Measurements from ENCODE around the gene HTR4. TPM values are rescaled to one million over a fixed set of nuclear protein-coding genes. Genes with fewer than 3 reads are reported as not detected.

Gene HTR4
- polyA plus RNA-seq, 3 donors: not detected

- no peak overlapping the region for H3K4me2 ChIP-seq (replicated peaks; ENCODE audit: extremely low read depth, low read length, poor library complexity, severe bottlenecking)
- DNase-seq: no peak
- peaks cover 0 to 3% of the 10 kb centered on the region in 2 donors for H3K27me3 ChIP-seq (ENCODE audit: control insufficient read depth in 2 of 2, insufficient read depth in 2 of 2, low read length in 2 of 2)
- no peaks in the 10 kb centered on the region for H3K4me1 ChIP-seq (ENCODE audit: control insufficient read depth in 1 of 2, insufficient read depth in 2 of 2, low read length in 2 of 2)
- no peak overlapping the region for H2AFZ ChIP-seq (ENCODE audit: insufficient read depth, low read depth, low read length, poor library complexity, severe bottlenecking)
- H3K27ac ChIP-seq (ENCODE audit: low read depth in 1 of 2, low read length in 2 of 2): no peak overlapping the region
- Mint-ChIP-seq H3K27me3 (ENCODE audit: low read depth in 3 of 3) (peaks cover 0 to 9% (median 4%) of the 10 kb centered on the region in 3 donors), H3K27ac (no peak overlapping the region), H3K36me3 (no peaks in the 10 kb centered on the region), H3K9me3 (peaks cover 0 to 2% (median 0%) of the 10 kb centered on the region in 7 donors), H3K4me3 (no peak overlapping the region), H3K4me1 (no peaks in the 10 kb centered on the region)
- no CpG with 5 or more reads among the region's 1 CpG for whole genome bisulfite sequencing (ENCODE audit: insufficient coverage)
- no peak for TF ChIP-seq CTCF (IDR thresholded peaks at IDR 0.05)
- no peak overlapping the region for H3K9ac ChIP-seq (ENCODE audit: insufficient read depth, low read length, poor library complexity, severe bottlenecking)
- no peaks in the 10 kb centered on the region for H4K20me1 ChIP-seq (ENCODE audit: insufficient read depth, low read length)
- no peaks in the 10 kb centered on the region for H3K9me3 ChIP-seq (replicated peaks in 1 of 2; ENCODE audit: control insufficient read depth in 1 of 2, insufficient read depth in 1 of 2, low read length in 2 of 2)
- H3K36me3 ChIP-seq (replicated peaks in 1 of 2; ENCODE audit: control insufficient read depth in 1 of 2, insufficient read depth in 2 of 2, low read length in 2 of 2): no peaks in the 10 kb centered on the region
- intact Hi-C loops (cut with micrococcal nuclease): no loop called here
- H3K79me2 ChIP-seq (ENCODE audit: insufficient read depth, low read length): no peaks in the 10 kb centered on the region
- H3K4me3 ChIP-seq (replicated peaks in 1 of 3; ENCODE audit: low read depth in 2 of 3, low read length in 3 of 3): no peak overlapping the region
Measured at GRCh38 chr5:148492351-148492750, 162.0 kb downstream of the HTR4 start.

GRCh38 chr5:148491793-148492184, 162.5 kb downstream of the HTR4 start:
- Histone ChIP-seq H3K9me3 (replicated peaks in 1 of 2; ENCODE audit: control insufficient read depth in 1 of 2, insufficient read depth in 1 of 2, low read length in 2 of 2) (no peaks in the 10 kb centered on the region), H3K4me3 (replicated peaks in 1 of 3; ENCODE audit: low read depth in 2 of 3, low read length in 3 of 3) (no peak overlapping the region), H3K4me2 (replicated peaks; ENCODE audit: extremely low read depth, low read length, poor library complexity, severe bottlenecking) (no peak overlapping the region), H3K4me1 (ENCODE audit: control insufficient read depth in 1 of 2, insufficient read depth in 2 of 2, low read length in 2 of 2) (no peaks in the 10 kb centered on the region), H3K36me3 (replicated peaks in 1 of 2; ENCODE audit: control insufficient read depth in 1 of 2, insufficient read depth in 2 of 2, low read length in 2 of 2) (no peaks in the 10 kb centered on the region), H3K79me2 (ENCODE audit: insufficient read depth, low read length) (no peaks in the 10 kb centered on the region), H3K27ac (ENCODE audit: low read depth in 1 of 2, low read length in 2 of 2) (no peak overlapping the region), H4K20me1 (ENCODE audit: insufficient read depth, low read length) (no peaks in the 10 kb centered on the region), H2AFZ (ENCODE audit: insufficient read depth, low read depth, low read length, poor library complexity, severe bottlenecking) (no peak overlapping the region), H3K9ac (ENCODE audit: insufficient read depth, low read length, poor library complexity, severe bottlenecking) (no peak overlapping the region), H3K27me3 (ENCODE audit: control insufficient read depth in 2 of 2, insufficient read depth in 2 of 2, low read length in 2 of 2) (peaks cover 0 to 4% of the 10 kb centered on the region in 2 donors)
- no peak for DNase-seq
- no peak overlapping the region for H3K4me3 Mint-ChIP-seq
- TF ChIP-seq CTCF (IDR thresholded peaks at IDR 0.05): no peak
- intact Hi-C loops (cut with micrococcal nuclease): no loop called here
- H3K27ac Mint-ChIP-seq: no peak overlapping the region
- no peaks in the 10 kb centered on the region for H3K36me3 Mint-ChIP-seq
- H3K4me1 Mint-ChIP-seq: no peaks in the 10 kb centered on the region
- WGBS (ENCODE audit: insufficient coverage): 100% methylated on average over 3 of the region's 6 CpGs
- H3K9me3 Mint-ChIP-seq: peaks cover 0 to 2% (median 0%) of the 10 kb centered on the region in 7 donors
- H3K27me3 Mint-ChIP-seq (ENCODE audit: low read depth in 3 of 3): peaks cover 0 to 9% (median 5%) of the 10 kb centered on the region in 3 donors
